ENCODE results near the gene CHGA. TPM values are rescaled to one million over a fixed set of nuclear protein-coding genes. Genes with fewer than 3 reads are reported as not detected.
A peak's percentile ranks its signal among the peaks of the same experiment; 100 is the strongest.

CHGA gene, protein sequence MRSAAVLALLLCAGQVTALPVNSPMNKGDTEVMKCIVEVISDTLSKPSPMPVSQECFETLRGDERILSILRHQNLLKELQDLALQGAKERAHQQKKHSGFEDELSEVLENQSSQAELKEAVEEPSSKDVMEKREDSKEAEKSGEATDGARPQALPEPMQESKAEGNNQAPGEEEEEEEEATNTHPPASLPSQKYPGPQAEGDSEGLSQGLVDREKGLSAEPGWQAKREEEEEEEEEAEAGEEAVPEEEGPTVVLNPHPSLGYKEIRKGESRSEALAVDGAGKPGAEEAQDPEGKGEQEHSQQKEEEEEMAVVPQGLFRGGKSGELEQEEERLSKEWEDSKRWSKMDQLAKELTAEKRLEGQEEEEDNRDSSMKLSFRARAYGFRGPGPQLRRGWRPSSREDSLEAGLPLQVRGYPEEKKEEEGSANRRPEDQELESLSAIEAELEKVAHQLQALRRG
- not detected for total RNA-seq
- polyA plus RNA-seq: under 1 TPM in 1 of 2 donors, not detected in 1; 0.14 TPM
- long read RNA-seq, donor 1: 0 reads
- long read RNA-seq, donor 2: 0 reads
- long read RNA-seq, donor 3: 0 reads

DNA sequence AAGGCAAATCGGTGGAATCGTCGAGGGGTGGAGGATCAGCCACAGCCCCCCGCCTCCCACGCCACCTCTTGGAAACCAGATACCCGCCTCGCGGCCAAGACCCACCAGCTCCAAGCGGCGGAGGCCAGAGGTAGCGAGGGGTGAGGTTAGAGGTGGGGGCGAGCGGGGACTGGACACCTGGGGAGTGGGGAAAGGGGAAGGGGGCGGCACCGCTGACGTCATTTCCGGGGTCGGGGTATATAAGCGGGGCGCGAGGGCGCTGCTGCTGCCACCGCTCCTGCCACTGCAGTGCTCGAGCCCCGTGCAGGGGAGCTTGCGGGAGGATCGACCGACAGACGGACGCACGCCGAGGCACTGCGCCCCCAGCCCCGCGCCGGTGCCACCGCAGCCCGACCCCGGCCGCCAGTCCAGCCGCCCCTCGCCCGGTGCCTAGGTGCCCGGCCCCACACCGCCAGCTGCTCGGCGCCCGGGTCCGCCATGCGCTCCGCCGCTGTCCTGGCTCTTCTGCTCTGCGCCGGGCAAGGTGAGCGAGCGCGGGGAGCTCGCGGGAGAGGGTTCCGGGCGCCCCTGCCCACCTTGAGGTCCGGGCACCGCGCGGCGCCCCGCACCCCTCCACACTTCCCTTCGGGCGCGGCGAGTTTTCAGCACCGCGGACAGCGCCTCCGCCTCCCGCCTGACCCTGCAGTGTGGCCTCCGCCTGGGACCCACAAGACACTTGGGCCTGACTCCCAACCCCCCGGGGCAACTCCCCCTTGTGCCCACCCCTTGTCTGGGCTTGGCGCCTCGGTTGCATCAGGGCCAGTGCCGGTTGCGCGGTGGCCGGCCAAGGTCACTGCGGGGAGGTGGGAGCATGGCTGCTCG is at the start of gene CHGA:
CHGA (plus strand) TSS at position 268 of the 861 bp plus-strand sequence; CDS start at position 478, 210 bp downstream.
- ATAC-seq: peak; percentile 81 to 89 (median 84)
- intact Hi-C loops (cut with DNase I): no loop called here
- H3K27ac ChIP-seq: no peak within 1 kb of the TSS
- H3K27me3 ChIP-seq: peaks cover 0 to 71% (median 41%) of the 10 kb centered on the region in 7 donors
- peaks cover 0 to 5% (median 0%) of the 10 kb centered on the region in 9 donors for H3K4me1 ChIP-seq
- no peaks in the 10 kb centered on the region for H3K36me3 ChIP-seq
- H3K4me3 ChIP-seq: no peak within 1 kb of the TSS
- peak; percentile 51 to 71 for DNase-seq
- peaks cover 0 to 3% (median 0%) of the 10 kb centered on the region in 11 donors for H3K9me3 ChIP-seq
- WGBS, 2 donors: 2 to 4% methylated on average over 64 to 86 of the region's 86 CpGs
- TF ChIP-seq, protein P1, sequence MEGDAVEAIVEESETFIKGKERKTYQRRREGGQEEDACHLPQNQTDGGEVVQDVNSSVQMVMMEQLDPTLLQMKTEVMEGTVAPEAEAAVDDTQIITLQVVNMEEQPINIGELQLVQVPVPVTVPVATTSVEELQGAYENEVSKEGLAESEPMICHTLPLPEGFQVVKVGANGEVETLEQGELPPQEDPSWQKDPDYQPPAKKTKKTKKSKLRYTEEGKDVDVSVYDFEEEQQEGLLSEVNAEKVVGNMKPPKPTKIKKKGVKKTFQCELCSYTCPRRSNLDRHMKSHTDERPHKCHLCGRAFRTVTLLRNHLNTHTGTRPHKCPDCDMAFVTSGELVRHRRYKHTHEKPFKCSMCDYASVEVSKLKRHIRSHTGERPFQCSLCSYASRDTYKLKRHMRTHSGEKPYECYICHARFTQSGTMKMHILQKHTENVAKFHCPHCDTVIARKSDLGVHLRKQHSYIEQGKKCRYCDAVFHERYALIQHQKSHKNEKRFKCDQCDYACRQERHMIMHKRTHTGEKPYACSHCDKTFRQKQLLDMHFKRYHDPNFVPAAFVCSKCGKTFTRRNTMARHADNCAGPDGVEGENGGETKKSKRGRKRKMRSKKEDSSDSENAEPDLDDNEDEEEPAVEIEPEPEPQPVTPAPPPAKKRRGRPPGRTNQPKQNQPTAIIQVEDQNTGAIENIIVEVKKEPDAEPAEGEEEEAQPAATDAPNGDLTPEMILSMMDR (IDR thresholded peaks at IDR 0.05): no peak

DNA sequence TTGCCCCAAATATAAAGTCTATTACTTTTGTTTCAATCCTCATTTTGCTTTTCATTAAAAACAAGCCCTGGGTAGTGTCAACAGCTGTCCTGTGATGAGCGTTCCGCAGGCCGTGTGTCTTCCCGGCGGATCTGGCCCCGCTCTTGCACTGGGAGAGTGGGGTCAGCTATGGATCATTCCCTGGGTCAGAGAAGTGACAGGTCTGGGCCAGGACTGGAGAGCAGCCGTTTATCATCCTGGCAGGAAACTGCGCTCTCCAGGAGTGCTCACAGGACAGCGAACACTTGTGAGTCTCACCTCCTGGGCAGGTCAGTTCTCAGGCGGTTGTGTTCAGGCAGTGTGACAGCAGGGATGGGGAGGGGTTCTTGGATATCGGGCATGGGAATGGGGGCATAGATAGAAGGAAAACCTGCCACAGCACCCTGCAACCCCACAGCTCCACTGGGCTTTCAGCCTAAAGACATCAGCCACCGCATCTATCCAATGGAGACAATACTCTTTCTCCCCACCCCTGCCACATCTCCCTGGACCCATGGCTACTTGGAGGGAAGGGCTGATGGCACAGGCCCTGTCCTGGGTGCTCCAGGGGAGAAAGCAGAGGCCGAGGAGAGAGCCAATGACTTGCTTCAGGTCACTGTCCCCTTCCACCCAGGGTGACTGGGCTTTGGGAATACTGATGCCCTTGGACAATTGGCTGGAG is 47.8 kb upstream of the CHGA start:
- intact Hi-C loops (cut with DNase I): loop anchor here in 1 of 10 donors (5.0 kb wide), 1 partner anchor 262 kb away; no protein-coding TSS in a partner anchor
- Histone ChIP-seq H3K27me3 (peaks cover 0 to 4% (median 0%) of the 10 kb centered on the region in 7 donors), H3K36me3 (no peaks in the 10 kb centered on the region), H3K4me3 (no peak overlapping the region), H3K4me1 (peaks cover 4 to 20% (median 10%) of the 10 kb centered on the region in 9 donors), H3K9me3 (no peaks in the 10 kb centered on the region), H3K27ac (no peak overlapping the region)
- DNase-seq (no peak), ATAC-seq (peak in 1 of 8 donors; percentile 44)
- TF ChIP-seq, protein P1 (IDR thresholded peaks at IDR 0.05): no peak
- 50 to 53% methylated on average over 13 of the region's 13 CpGs for WGBS, 2 donors

- WGBS, 2 donors: 13 to 18% methylated on average over 18 of the region's 18 CpGs
- ATAC-seq (peak; percentile 53 to 96 (median 88)), DNase-seq (peak; percentile 55 to 68)
Measured at GRCh38 chr14:92877757-92878431, 45.1 kb upstream of the CHGA start.

More at GRCh38 chr14:92877757-92878431, 45.1 kb upstream of the CHGA start:
- Histone ChIP-seq H3K27me3 (peaks cover 0 to 15% (median 0%) of the 10 kb centered on the region in 7 donors), H3K4me1 (peaks cover 4 to 20% (median 10%) of the 10 kb centered on the region in 9 donors), H3K27ac (peak overlapping the region in 8 of 10 donors; percentile 5 to 45 (median 32)), H3K36me3 (no peaks in the 10 kb centered on the region), H3K9me3 (no peaks in the 10 kb centered on the region), H3K4me3 (no peak overlapping the region)
- TF ChIP-seq, protein P1 (IDR thresholded peaks at IDR 0.05): no peak
- intact Hi-C loops (cut with DNase I): loop anchor here in 1 of 10 donors (1.0 to 5.0 kb wide), 2 partner anchors 29 to 259 kb away; no protein-coding TSS in a partner anchor

Data from heart right ventricle (tissue), 16 donors.